NB4 (cell line): ENCODE data around the gene ATP6V1G1.

Source experiments
- CTCF ChIP-seq: IDR thresholded peaks from one replicate; pipeline ENCODE4 v1.5.1; 2012; ENCODE audit warnings: low read depth, low read length
- POLR2A ChIP-seq: IDR thresholded peaks from 2 replicates; pipeline ENCODE4 v1.6.1; 2011; ENCODE audit warnings: mild to moderate bottlenecking; ENCODE audit not compliant: insufficient read length; ENCODE audit errors: extremely low read depth

- TF ChIP-seq CTCF: no peak
- no peak for TF ChIP-seq POLR2A
Measured at GRCh38 chr9:114555696-114556095, 31.9 kb upstream of the ATP6V1G1 start.
